MCF 10A (cell line): ENCODE data around the gene PALLD. TPM values are rescaled to one million over a fixed set of nuclear protein-coding genes. Genes with fewer than 3 reads are reported as not detected.

Experiments
- BruUV-seq: library from RNA; stranded (reverse); fragments of 400-500 nt; replicated peaks from 2 replicates; lab custom pipeline; 2021; lab: Mats Ljungman, UMichigan
- CTCF ChIA-PET: fragments of 300-600 bp; sonication (Branson Sonifier 250); formaldehyde crosslinking; extraction: SDS; loops from one replicate; lab custom pipeline; 2021; ENCODE audit warnings: antibody characterized with exemption, inconsistent platforms; lab: Yijun Ruan, JAX
- POLR2A ChIA-PET: fragments of 300-600, 350-650 bp; sonication (Branson Sonifier 250); formaldehyde crosslinking; extraction: SDS; loops from one replicate; lab custom pipeline; 2020; ENCODE audit warnings: antibody characterized with exemption, inconsistent platforms; lab: Yijun Ruan, JAX
- DNase-seq: peaks from one replicate; pipeline ENCODE4 v3.0.0-alpha.2; 2018; ENCODE audit not compliant: unreplicated experiment
- H3K27ac Mint-ChIP-seq: one replicate; pipeline ENCODE4 v1.8.0; 2022; ENCODE audit warnings: mild to moderate bottlenecking, low read depth, mixed read lengths; ENCODE audit not compliant: unreplicated experiment
- H3K27me3 Mint-ChIP-seq: one replicate; pipeline ENCODE4 v1.8.0; 2022; ENCODE audit warnings: mixed read lengths; ENCODE audit not compliant: insufficient read depth, unreplicated experiment
- H3K36me3 Mint-ChIP-seq: one replicate; pipeline ENCODE4 v1.8.0; 2022; ENCODE audit warnings: mild to moderate bottlenecking, moderate library complexity, mixed read lengths; ENCODE audit not compliant: insufficient read depth, unreplicated experiment
- H3K4me1 Mint-ChIP-seq: one replicate; pipeline ENCODE4 v1.8.0; 2022; ENCODE audit warnings: mixed read lengths; ENCODE audit not compliant: insufficient read depth, unreplicated experiment
- H3K4me3 Mint-ChIP-seq: one replicate; pipeline ENCODE4 v1.8.0; 2022; ENCODE audit warnings: mild to moderate bottlenecking, moderate library complexity, mixed read lengths; ENCODE audit not compliant: unreplicated experiment
- H3K9me3 Mint-ChIP-seq: one replicate; pipeline ENCODE4 v1.8.0; 2022; ENCODE audit warnings: mixed read lengths; ENCODE audit not compliant: unreplicated experiment
- intact Hi-C: fragments of 100-400 bp; cut with micrococcal nuclease; formaldehyde crosslinking; loops from 2 replicates; pipeline ENCODE4 v1.14.1; 2022
- total RNA-seq: library from RNA; stranded (reverse); gene quantifications from 2 replicates; pipeline ENCODE4 v1.2.3, GENCODE V29; 2022
- TF ChIP-seq, protein P1 (sequence below): fragments of 200-600 bp; IDR thresholded peaks from one replicate; pipeline ENCODE4 v1.8.0; 2022; ENCODE audit warnings: antibody characterized with exemption, mild to moderate bottlenecking; ENCODE audit not compliant: unreplicated experiment

The PALLD gene
- total RNA-seq, 1 experiment from 2014 or later, result 191 TPM

DNA sequence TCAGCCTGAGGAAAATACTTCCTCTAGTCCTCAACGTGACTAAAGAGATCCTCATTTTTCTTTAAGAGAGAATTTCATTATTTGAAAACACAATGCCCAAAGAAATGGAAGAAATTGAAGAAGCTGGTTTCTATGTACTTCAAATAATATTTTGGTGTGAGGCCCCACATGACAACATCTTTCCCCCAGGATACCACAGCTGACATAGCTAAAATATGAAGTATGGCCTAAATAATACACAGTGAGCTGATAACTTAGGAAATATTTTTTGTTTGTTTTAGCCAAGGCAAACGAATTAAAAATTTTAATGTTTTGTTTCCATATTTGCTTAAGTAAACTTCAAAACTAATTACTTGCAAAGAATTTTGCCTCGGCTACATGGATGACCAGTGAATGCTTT lies 364.0 kb downstream of the PALLD start:
- TF ChIP-seq, protein P1, sequence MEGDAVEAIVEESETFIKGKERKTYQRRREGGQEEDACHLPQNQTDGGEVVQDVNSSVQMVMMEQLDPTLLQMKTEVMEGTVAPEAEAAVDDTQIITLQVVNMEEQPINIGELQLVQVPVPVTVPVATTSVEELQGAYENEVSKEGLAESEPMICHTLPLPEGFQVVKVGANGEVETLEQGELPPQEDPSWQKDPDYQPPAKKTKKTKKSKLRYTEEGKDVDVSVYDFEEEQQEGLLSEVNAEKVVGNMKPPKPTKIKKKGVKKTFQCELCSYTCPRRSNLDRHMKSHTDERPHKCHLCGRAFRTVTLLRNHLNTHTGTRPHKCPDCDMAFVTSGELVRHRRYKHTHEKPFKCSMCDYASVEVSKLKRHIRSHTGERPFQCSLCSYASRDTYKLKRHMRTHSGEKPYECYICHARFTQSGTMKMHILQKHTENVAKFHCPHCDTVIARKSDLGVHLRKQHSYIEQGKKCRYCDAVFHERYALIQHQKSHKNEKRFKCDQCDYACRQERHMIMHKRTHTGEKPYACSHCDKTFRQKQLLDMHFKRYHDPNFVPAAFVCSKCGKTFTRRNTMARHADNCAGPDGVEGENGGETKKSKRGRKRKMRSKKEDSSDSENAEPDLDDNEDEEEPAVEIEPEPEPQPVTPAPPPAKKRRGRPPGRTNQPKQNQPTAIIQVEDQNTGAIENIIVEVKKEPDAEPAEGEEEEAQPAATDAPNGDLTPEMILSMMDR, result no peak
- CTCF ChIA-PET, result interaction anchor here (0.6 to 1.4 kb wide), 2 partner anchors 13 to 582 kb away, joined by 3 read pairs; no protein-coding TSS in a partner anchor

DNA sequence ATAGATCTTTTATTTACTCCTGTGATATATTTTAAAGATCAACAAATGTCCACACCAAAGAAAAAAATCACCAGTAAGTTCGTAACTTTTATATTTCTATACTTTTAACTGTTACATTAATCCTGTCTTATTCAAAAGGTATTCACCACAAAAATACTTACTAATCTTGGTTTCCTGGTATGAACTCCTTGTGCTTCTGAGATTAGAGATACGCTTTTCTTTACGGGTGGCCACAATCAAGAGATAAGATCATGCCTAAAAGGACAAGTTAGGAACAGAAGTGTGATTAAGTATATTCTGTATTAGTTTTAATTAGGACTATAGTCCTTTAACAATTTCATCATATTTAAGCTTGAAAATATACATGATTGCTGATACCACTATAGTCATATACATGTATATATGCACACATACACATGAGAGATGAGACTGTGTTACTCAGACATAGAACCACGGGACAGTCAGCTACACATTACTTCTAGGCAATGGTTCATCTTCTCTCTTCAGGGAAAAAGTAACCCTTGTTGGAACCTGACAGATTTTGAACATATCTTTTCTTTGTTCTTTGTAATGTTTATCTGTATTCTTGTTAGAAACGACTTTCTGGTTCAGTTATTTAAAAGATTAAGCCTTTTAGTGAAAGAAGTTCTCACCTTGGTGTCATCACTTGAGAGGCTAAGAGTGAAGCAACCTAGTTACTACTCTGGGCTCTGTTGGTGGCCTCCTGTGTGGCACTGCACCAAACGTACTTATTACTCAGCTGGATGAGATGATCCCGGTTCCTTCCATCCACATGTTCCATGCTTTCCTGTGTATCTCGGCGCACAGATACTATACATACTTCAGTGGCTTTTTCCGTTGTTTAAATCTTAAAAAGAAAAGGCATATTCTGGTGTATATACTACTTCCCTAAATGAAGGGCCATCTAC lies 367.1 kb downstream of the PALLD start:
- H3K36me3 Mint-ChIP-seq, result peaks cover 82% of the 10 kb centered on the region
- no peak overlapping the region for H3K4me3 Mint-ChIP-seq
- ChIA-PET POLR2A (interaction anchor here (0.5 to 1.6 kb wide), 5 partner anchors 7 to 1163 kb away, joined by 3 to 4 read pairs (median 4); no protein-coding TSS in a partner anchor), CTCF (interaction anchor here (1.0 to 1.7 kb wide), 5 partner anchors 9 to 278 kb away, joined by 3 to 9 read pairs (median 4); no protein-coding TSS in a partner anchor)
- TF ChIP-seq, protein P1, result no peak
- H3K27me3 Mint-ChIP-seq, result no peaks in the 10 kb centered on the region
- intact Hi-C loops, result no loop called here
- DNase-seq, result no peak
- no peaks in the 10 kb centered on the region for H3K9me3 Mint-ChIP-seq
- H3K27ac Mint-ChIP-seq, result peak overlapping the region; percentile 8
- H3K4me1 Mint-ChIP-seq, result peaks cover 37% of the 10 kb centered on the region
- no TSS peak for BruUV-seq

More for the DNA sequence above, 364.0 kb downstream of the PALLD start:
- Mint-ChIP-seq H3K36me3 (peaks cover 91% of the 10 kb centered on the region), H3K27ac (no peak overlapping the region), H3K27me3 (no peaks in the 10 kb centered on the region), H3K4me3 (no peak overlapping the region), H3K4me1 (peaks cover 24% of the 10 kb centered on the region), H3K9me3 (no peaks in the 10 kb centered on the region)
- intact Hi-C loops, result no loop called here
- BruUV-seq, result no TSS peak
- no peak for DNase-seq
- POLR2A ChIA-PET, result interaction anchor here (0.5 to 2.2 kb wide), 4 partner anchors 9 to 543 kb away, joined by 3 to 7 read pairs (median 4); no protein-coding TSS in a partner anchor

DNA sequence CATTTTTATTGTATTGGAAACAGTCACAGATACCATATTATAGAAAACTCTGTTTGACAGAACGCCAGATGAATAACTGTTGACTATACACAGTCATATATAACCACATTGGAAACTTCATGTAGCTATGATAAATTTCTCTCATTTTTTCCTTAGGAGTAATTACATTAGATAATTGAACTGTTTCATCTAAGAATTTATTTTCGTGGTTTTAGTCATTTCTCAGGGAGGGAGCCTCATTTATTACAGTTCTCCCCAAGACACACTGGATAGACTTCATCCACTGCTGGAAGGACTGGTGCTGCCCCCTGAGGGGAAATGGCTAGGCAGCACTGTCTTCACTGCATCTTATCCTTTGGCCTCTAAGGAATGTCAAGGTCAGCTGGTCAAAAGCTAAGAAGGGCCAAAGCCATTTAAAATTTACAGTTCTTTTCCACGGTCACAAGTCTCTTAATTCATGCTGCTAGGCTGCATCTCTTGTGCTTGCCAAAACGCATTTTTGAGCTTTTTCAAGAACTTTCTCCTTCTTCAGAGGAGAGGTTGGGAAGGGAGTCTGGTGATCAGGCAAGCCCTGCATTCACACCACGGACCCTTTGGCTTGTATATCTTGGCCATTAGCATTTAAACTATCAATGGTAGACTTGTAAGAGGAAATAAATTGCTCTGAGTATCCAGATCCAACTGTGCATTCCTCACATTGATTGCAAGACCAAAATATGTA lies 368.1 kb downstream of the PALLD start:
- TF ChIP-seq, protein P1, result no peak
- intact Hi-C loops, result no loop called here
- Mint-ChIP-seq H3K27ac (peak overlapping the region; percentile 50), H3K36me3 (peaks cover 82% of the 10 kb centered on the region), H3K9me3 (no peaks in the 10 kb centered on the region), H3K4me3 (no peak overlapping the region), H3K4me1 (peaks cover 41% of the 10 kb centered on the region), H3K27me3 (no peaks in the 10 kb centered on the region)
- POLR2A ChIA-PET, result interaction anchor here (1.0 to 1.6 kb wide), 5 partner anchors 8 to 49 kb away, joined by 3 to 5 read pairs (median 4); no protein-coding TSS in a partner anchor
- BruUV-seq, result no TSS peak
- CTCF ChIA-PET, result interaction anchor here (0.6 to 1.7 kb wide), 6 partner anchors 10 to 350 kb away, joined by 3 to 9 read pairs (median 4); no protein-coding TSS in a partner anchor
- DNase-seq, result no peak
